WTC11 (cell line): Measurements from ENCODE around the gene COMMD4.
"Not testable (repeated sequence)": the region's sequence is repeated elsewhere in the genome, so short reads cannot be mapped to it uniquely, and the experiment has no call there.

Source experiments
- ARID4B ChIP-seq: sonication (generic); formaldehyde crosslinking; IDR thresholded peaks from 2 replicates; pipeline ENCODE4 v1.8.0; 2023; ENCODE audit warnings: missing genetic modification reagents, mild to moderate bottlenecking, borderline replicate concordance
- CTCF ChIP-seq: fragments of 200-600 bp; IDR thresholded peaks from 2 replicates; pipeline ENCODE4 v1.8.0; 2022; ENCODE audit warnings: antibody characterized with exemption
- JAZF1 ChIP-seq: fragments of 250-450 bp; sonication (Bioruptor Pico); IDR thresholded peaks from 2 replicates; pipeline ENCODE4 v1.9.0; 2021; ENCODE audit warnings: moderate library complexity, mild to moderate bottlenecking, inconsistent platforms
- JUN ChIP-seq: sonication (generic); formaldehyde crosslinking; IDR thresholded peaks from 2 replicates; pipeline ENCODE4 v1.8.0; 2023; ENCODE audit warnings: mild to moderate bottlenecking, missing genetic modification reagents
- NFE2L1 ChIP-seq: sonication (generic); formaldehyde crosslinking; IDR thresholded peaks from 2 replicates; pipeline ENCODE4 v1.8.1; 2023; ENCODE audit warnings: missing genetic modification reagents
- OVOL2 ChIP-seq: fragments of 250-450 bp; sonication (Bioruptor Pico); IDR thresholded peaks from 2 replicates; pipeline ENCODE4 v1.9.0; 2021; ENCODE audit warnings: mild to moderate bottlenecking, borderline replicate concordance
- SMAD3 ChIP-seq: sonication (generic); formaldehyde crosslinking; IDR thresholded peaks from 2 replicates; pipeline ENCODE4 v1.8.0; 2022; ENCODE audit warnings: missing genetic modification reagents, mild to moderate bottlenecking, borderline replicate concordance
- TEAD4 ChIP-seq: sonication (generic); formaldehyde crosslinking; IDR thresholded peaks from 2 replicates; pipeline ENCODE4 v1.8.0; 2022; ENCODE audit warnings: mild to moderate bottlenecking, missing genetic modification reagents
- TP53 ChIP-seq: sonication (generic); formaldehyde crosslinking; IDR thresholded peaks from 2 replicates; pipeline ENCODE4 v1.8.1; 2023; ENCODE audit warnings: mild to moderate bottlenecking, missing genetic modification reagents
- USF2 ChIP-seq: sonication (generic); formaldehyde crosslinking; IDR thresholded peaks from 2 replicates; pipeline ENCODE4 v1.8.1; 2023; ENCODE audit warnings: mild to moderate bottlenecking, missing genetic modification reagents, moderate library complexity
- ZNF232 ChIP-seq: sonication (generic); formaldehyde crosslinking; IDR thresholded peaks from 2 replicates; pipeline ENCODE4 v1.8.0; 2022; ENCODE audit warnings: mild to moderate bottlenecking, missing genetic modification reagents
- ZNF416 ChIP-seq: fragments of 250-450 bp; sonication (Bioruptor Pico); IDR thresholded peaks from 2 replicates; pipeline ENCODE4 v1.9.0; 2021; ENCODE audit warnings: mild to moderate bottlenecking, inconsistent platforms
- ZNF423 ChIP-seq: fragments of 250-450 bp; sonication (Bioruptor Pico); IDR thresholded peaks from 2 replicates; pipeline ENCODE4 v2.1.2; 2022; ENCODE audit warnings: mild to moderate bottlenecking, moderate library complexity
- ZSCAN18 ChIP-seq: fragments of 250-450 bp; sonication (Bioruptor Pico); IDR thresholded peaks from 2 replicates; pipeline ENCODE4 v2.1.2; 2022; ENCODE audit warnings: mild to moderate bottlenecking, moderate library complexity

GRCh38 chr15:75343953-75344352 lies 8.1 kb downstream of the COMMD4 start:
- not testable (repeated sequence) for TF ChIP-seq ZSCAN18; JAZF1; JUN (CRISPR knock-in tag); ZNF416 (CRISPR knock-in tag); CTCF; ZNF423; ARID4B (CRISPR knock-in tag); ZNF232 (CRISPR knock-in tag); SMAD3 (CRISPR knock-in tag); OVOL2 (CRISPR knock-in tag); TP53 (CRISPR knock-in tag); USF2 (CRISPR knock-in tag); NFE2L1 (CRISPR knock-in tag); TEAD4
